CD4-positive, alpha-beta T cell (primary cell): ENCODE measurements around the gene C1QL2. TPM values are rescaled to one million over a fixed set of nuclear protein-coding genes. Genes with fewer than 3 reads are reported as not detected.

Source experiments
- ATAC-seq: fragments of 200-7000 bp; cut with Tn5 transposase; one replicate; pipeline ENCODE4 v1.10.0; 2022; ENCODE audit warnings: mild to moderate bottlenecking; ENCODE audit not compliant: poor library complexity
- CTCF ChIA-PET: fragments of 350-600 bp; sonication (Branson Sonifier 250); formaldehyde crosslinking; loops from one replicate; lab custom pipeline; 2021; ENCODE audit warnings: antibody characterized with exemption, inconsistent platforms; lab: Charles Lee
- POLR2A ChIA-PET: fragments of 350-600 bp; sonication (Branson Sonifier 250); formaldehyde crosslinking; loops from one replicate; lab custom pipeline; 2021; ENCODE audit warnings: antibody characterized with exemption, inconsistent platforms; lab: Charles Lee
- DNase-seq, 14 experiments: peaks; one replicate each; pipeline ENCODE4 v3.0.0-alpha.2; 2013 to 2020; ENCODE audit warnings: mixed read lengths in 2 of 14
- H3K27ac ChIP-seq, 2 donors: one replicate each; pipeline versions ENCODE4 v1.5.1 to v1.7.0; 2013; ENCODE audit warnings: low read length in 2 of 2, low read depth in 1 of 2, mild to moderate bottlenecking in 1 of 2
- H3K27me3 ChIP-seq, 2 experiments: 1 replicate in 1 of 2; 2 replicates in 1 of 2; pipeline versions ENCODE4 v1.6.1 to v1.7.0; 2013; ENCODE audit warnings: low read length in 2 of 2, control low read depth in 1 of 2, mild to moderate bottlenecking in 1 of 2, moderate library complexity in 1 of 2; ENCODE audit not compliant: insufficient read depth in 2 of 2, control insufficient read depth in 1 of 2
- H3K36me3 ChIP-seq: one replicate; pipeline ENCODE4 v1.6.1; 2013; ENCODE audit warnings: low read length, control low read depth; ENCODE audit not compliant: insufficient read depth
- H3K4me1 ChIP-seq: one replicate; pipeline ENCODE4 v1.6.1; 2013; ENCODE audit warnings: low read length, control low read depth; ENCODE audit not compliant: insufficient read depth
- H3K4me3 ChIP-seq: one replicate; pipeline ENCODE4 v1.5.1; 2013; ENCODE audit warnings: mild to moderate bottlenecking, low read length, moderate library complexity
- H3K9me3 ChIP-seq, 2 experiments: 1 replicate in 1 of 2; 2 replicates in 1 of 2; pipeline versions ENCODE4 v1.6.1 to v1.7.0; 2013; ENCODE audit warnings: low read length in 2 of 2, mild to moderate bottlenecking in 2 of 2, control low read depth in 1 of 2, moderate library complexity in 1 of 2; ENCODE audit not compliant: control insufficient read depth in 1 of 2, insufficient read depth in 1 of 2
- H3K27ac Mint-ChIP-seq: one replicate; pipeline ENCODE4 v1.8.0; 2020; ENCODE audit warnings: mixed read lengths
- H3K27me3 Mint-ChIP-seq: one replicate; pipeline ENCODE4 v1.8.0; 2021; ENCODE audit warnings: mixed read lengths
- H3K36me3 Mint-ChIP-seq: one replicate; pipeline ENCODE4 v1.8.0; 2021; ENCODE audit warnings: low read depth, mixed read lengths
- H3K4me1 Mint-ChIP-seq: one replicate; pipeline ENCODE4 v1.8.0; 2021; ENCODE audit warnings: low read depth, mixed read lengths
- H3K4me3 Mint-ChIP-seq: one replicate; pipeline ENCODE4 v1.8.0; 2020; ENCODE audit warnings: mild to moderate bottlenecking, mixed read lengths
- H3K9me3 Mint-ChIP-seq: one replicate; pipeline ENCODE4 v1.8.0; 2020; ENCODE audit warnings: mixed read lengths
- CTCF ChIP-seq: fragments of 200-600 bp; IDR thresholded peaks from one replicate; pipeline ENCODE4 v1.8.0; 2022; ENCODE audit warnings: antibody characterized with exemption, mild to moderate bottlenecking
- intact Hi-C, 2 experiments: fragments of 100-400 bp; cut with DNase I in 1 of 2; cut with micrococcal nuclease in 1 of 2; formaldehyde crosslinking; loops; one replicate each; pipeline versions ENCODE4 v1.15.1 to v1.9.0; 2023 to 2025; cut with DNase I, micrococcal nuclease
- total RNA-seq, 174 experiments: library from RNA in 2 of 174; stranded (reverse) in 2 of 174; gene quantifications; one replicate each; pipeline ENCODE4 v1.2.3 and lab custom pipeline; 2021 to 2026

The C1QL2 gene
- total RNA-seq, 2 experiments from 2014 or later: not detected

GRCh38 chr2:119123389-119123788 lies 35.2 kb downstream of the C1QL2 start:
- Histone ChIP-seq H3K27ac (no peak overlapping the region), H3K36me3 (no peaks in the 10 kb centered on the region), H3K4me3 (no peak overlapping the region), H3K9me3 (peaks cover 0 to 12% of the 10 kb centered on the region in 2 experiments), H3K27me3 (peaks cover 0 to 4% of the 10 kb centered on the region in 2 experiments), H3K4me1 (no peaks in the 10 kb centered on the region)
- no peaks in the 10 kb centered on the region for H3K9me3 Mint-ChIP-seq
- TF ChIP-seq CTCF: no peak
- ATAC-seq (no peak), DNase-seq (no peak)
- H3K4me1 Mint-ChIP-seq: no peaks in the 10 kb centered on the region
- CTCF ChIA-PET: no interaction called here
- H3K27ac Mint-ChIP-seq: no peak overlapping the region
- no peak overlapping the region for H3K4me3 Mint-ChIP-seq
- peaks cover 34% of the 10 kb centered on the region for H3K27me3 Mint-ChIP-seq
- POLR2A ChIA-PET: no interaction called here
- no peaks in the 10 kb centered on the region for H3K36me3 Mint-ChIP-seq
- intact Hi-C loops: no loop called here

- H3K4me3 ChIP-seq: no peak overlapping the region
These were observed 35.9 kb downstream of the C1QL2 start for GRCh38 chr2:119122663-119123062.

GRCh38 chr2:119119999-119120756 lies 38.4 kb downstream of the C1QL2 start:
- CTCF ChIA-PET: no interaction called here

More at GRCh38 chr2:119122663-119123062, 35.9 kb downstream of the C1QL2 start:
- ATAC-seq (no peak), DNase-seq (no peak)
- no peak for TF ChIP-seq CTCF
- Histone ChIP-seq H3K27ac (no peak overlapping the region), H3K36me3 (no peaks in the 10 kb centered on the region), H3K27me3 (peaks cover 0 to 3% of the 10 kb centered on the region in 2 experiments), H3K9me3 (peaks cover 0 to 17% of the 10 kb centered on the region in 2 experiments), H3K4me1 (no peaks in the 10 kb centered on the region)
- Mint-ChIP-seq H3K4me3 (no peak overlapping the region), H3K36me3 (no peaks in the 10 kb centered on the region), H3K9me3 (no peaks in the 10 kb centered on the region), H3K27ac (no peak overlapping the region), H3K27me3 (peaks cover 38% of the 10 kb centered on the region), H3K4me1 (no peaks in the 10 kb centered on the region)
- intact Hi-C loops: no loop called here
- ChIA-PET POLR2A (no interaction called here), CTCF (no interaction called here)

More at GRCh38 chr2:119119999-119120756, 38.4 kb downstream of the C1QL2 start:
- TF ChIP-seq CTCF: no peak
- POLR2A ChIA-PET: no interaction called here
- Mint-ChIP-seq H3K4me3 (no peak overlapping the region), H3K27me3 (peaks cover 45% of the 10 kb centered on the region), H3K9me3 (no peaks in the 10 kb centered on the region), H3K36me3 (no peaks in the 10 kb centered on the region), H3K4me1 (no peaks in the 10 kb centered on the region), H3K27ac (no peak overlapping the region)
- H3K4me3 ChIP-seq: no peak overlapping the region
- no peaks in the 10 kb centered on the region for H3K36me3 ChIP-seq
- no peaks in the 10 kb centered on the region for H3K4me1 ChIP-seq
- no peaks in the 10 kb centered on the region for H3K27me3 ChIP-seq
- H3K9me3 ChIP-seq: peaks cover 0 to 16% of the 10 kb centered on the region in 2 experiments
- intact Hi-C loops: no loop called here
- no peak for DNase-seq
- no peak overlapping the region for H3K27ac ChIP-seq
- no peak for ATAC-seq
